Measurements from ENCODE around the gene CCDC116.
A peak's percentile ranks its signal among the peaks of the same experiment; 100 is the strongest.
"Not testable (repeated sequence)": the region's sequence is repeated elsewhere in the genome, so short reads cannot be mapped to it uniquely, and the experiment has no call there.

Gene CCDC116

DNA sequence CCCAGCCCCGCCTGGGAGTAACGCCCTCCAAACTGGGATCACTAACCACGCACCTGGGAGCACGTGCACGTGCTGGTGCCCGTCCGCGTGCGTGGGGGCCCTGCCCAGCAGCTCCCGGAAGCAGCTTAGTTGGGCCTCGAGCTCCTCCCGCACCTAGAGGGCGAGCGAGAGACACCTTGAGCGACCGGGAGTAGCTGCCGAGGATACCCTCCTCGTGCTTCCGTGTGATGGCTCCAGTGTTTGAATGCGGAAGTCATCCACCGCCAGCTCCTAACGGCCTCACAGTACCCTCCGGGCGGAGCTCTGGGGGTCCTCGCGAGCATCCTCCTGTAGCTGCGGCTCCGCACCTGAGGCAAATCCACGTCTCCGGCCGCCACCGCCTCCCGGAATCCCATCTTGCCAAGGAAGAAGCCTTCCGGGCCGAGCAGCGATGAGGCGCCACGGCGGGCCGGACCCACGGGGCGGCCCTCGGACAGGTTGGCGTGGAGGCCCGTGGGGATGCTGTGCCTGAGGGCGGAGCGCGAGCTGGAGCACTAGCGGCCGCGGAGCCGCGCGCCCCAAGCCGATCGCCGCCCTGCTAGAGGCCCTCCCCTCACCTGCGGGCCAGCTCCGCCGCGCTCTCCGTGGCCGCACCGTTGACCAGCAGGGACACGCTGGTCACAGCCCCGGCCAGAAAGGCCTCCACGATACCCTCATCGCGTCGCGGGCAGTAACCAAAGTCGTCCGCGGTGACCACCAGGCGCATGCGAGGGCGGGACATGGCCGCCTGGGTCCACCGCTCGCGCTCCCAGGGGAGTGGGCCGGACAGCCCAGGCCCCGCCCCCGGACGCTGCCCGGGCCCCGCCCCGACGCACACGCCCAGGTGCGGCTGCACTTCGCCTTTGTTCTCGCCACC lies 3.1 kb upstream of the CCDC116 start, which contains the start of gene YDJC:
TSS of gene YDJC (minus strand) at position 768 of the 895 bp plus-strand sequence. CDS start at position 760, 8 bp downstream.
- DNase-seq (ENCODE audit: low read depth in 2 of 2), result peak; percentile 91 to 95

DNA sequence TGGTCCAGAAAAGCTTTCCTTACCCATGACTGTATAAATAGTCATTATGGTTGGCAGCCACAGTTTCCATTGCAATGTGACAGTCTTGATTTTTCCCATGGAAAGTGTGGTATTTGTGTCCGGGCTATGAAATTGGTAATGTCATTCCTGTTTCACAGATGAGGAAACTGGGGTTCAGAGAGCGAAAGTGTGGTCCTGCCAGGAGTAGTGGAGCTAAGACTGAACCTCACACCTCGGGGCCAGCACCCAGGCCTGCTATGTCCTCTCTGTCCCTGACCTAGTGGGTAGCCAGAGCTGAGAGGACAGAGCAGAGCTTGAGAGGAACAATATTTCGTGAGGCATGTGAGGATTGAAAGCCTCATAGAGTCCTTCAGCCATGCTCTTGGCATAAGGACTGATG lies 1.5 kb upstream of the CCDC116 start:
- no peak for DNase-seq (ENCODE audit: low read depth in 2 of 2)

- DNase-seq (ENCODE audit: low read depth in 2 of 2), result no peak
Measured at GRCh38 chr22:21632931-21633330, 371 bp downstream of the CCDC116 start.

DNA sequence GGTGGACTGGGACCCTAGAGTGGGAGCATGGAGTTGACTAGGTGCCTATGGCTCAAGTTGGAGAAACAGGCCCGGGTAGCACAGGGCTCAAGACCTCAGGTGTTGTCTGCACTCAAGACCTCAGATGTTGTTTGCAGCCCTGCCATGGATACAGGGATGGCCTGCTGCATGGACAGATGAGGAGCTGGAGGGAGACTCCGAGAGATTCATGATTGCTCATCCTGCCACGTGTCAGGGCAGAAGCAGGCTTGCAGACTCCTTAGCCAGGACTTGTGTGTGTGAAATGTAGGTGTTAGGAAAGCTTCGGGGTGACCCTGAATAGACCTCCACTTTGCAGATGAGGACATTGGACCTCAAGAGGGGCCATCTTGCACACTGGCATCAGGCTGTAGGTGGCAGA lies 921 bp downstream of the CCDC116 start:
- no peak for DNase-seq (ENCODE audit: low read depth in 2 of 2)

- no peak for DNase-seq (ENCODE audit: low read depth in 2 of 2)
Measured at GRCh38 chr22:21634081-21634480, 1.5 kb downstream of the CCDC116 start.

- DNase-seq (ENCODE audit: low read depth in 2 of 2), result no peak
Measured at GRCh38 chr22:21634844-21635243, 2.3 kb downstream of the CCDC116 start.

- DNase-seq (ENCODE audit: low read depth in 2 of 2), result no peak
Measured at GRCh38 chr22:21635771-21636510, 3.4 kb downstream of the CCDC116 start.

GRCh38 chr22:21636629-21637218 lies 4.2 kb downstream of the CCDC116 start:
- no peak for DNase-seq (ENCODE audit: low read depth in 2 of 2)

DNA sequence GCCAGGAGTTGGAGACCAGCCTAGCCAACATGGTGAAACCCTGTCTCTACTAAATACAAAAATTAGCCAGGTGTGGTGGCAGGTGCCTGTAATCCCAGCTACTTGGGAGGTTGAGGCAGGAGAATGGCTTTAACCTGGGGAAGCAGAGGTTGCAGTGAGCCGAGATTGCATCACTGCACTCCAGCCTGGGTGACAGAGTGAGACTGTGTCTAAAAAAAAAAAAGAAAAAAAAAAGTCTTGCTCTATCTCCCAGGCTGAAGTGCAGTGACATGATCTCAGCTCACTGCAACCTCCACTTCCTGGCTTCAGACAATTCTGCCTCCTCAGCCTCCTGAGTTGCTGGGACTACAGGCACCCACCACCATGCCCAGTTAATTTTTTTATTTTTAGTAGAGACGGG lies 4.9 kb downstream of the CCDC116 start:
- DNase-seq (ENCODE audit: low read depth in 2 of 2), result not testable (repeated sequence)

GRCh38 chr22:21639359-21639758 lies 6.8 kb downstream of the CCDC116 start:
- no peak for DNase-seq (ENCODE audit: low read depth in 2 of 2)

- DNase-seq (ENCODE audit: low read depth in 2 of 2), result no peak
Measured at GRCh38 chr22:21640810-21641209, 8.2 kb downstream of the CCDC116 start.

DNA sequence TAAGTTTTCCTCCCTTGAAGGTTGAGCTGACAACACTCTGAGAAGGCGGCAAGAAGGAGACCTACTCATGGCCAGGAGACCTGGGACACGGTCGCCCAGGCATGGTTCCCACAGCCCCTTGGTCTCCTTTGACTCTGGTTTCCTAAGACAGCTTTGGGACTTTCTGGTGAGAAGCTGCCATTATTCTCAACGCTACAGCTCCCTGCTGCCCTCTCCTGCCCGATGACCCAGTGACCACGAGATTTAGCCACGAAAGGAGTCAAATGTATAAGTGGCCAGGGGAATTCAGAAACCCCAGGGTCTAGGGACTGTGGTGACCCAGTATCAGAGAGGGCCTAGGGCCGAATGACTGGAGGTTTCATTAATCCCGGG lies 8.8 kb downstream of the CCDC116 start:
- no peak for DNase-seq (ENCODE audit: low read depth in 2 of 2)

DNA sequence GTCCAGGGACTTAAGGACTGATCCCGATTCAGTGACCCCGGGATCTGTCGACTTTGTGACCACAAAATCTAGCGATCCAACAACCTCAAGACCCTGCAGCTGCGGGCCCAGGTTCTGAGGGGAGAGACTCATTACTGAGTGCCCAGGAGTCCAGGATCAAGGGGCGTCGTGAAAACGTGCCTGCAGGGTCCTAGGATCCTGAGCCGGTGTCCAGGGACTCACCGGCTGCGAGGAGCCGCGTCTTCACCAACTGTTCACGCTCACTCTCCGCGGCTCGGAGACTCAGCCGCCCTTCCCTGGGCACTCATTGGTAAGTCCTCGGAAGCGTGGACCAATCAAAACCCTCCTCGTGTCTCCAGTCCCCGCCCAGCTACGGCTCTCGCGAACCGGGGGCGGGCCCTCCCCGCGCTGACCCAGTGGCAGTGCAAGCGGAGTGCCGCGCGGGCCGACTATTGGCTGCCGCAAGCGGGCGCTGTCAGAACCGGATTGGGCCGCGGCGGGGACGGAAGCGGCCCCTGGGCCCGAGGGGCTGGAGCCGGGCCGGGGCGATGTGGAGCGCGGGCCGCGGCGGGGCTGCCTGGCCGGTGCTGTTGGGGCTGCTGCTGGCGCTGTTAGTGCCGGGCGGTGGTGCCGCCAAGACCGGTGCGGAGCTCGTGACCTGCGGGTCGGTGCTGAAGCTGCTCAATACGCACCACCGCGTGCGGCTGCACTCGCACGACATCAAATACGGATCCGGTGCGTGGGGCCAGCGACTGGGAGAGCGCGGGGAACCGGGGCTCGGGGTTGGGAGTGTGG lies 9.4 kb downstream of the CCDC116 start, which contains the start of gene SDF2L1:
TSS of gene SDF2L1 (plus strand) at position 514 of the 795 bp plus-strand sequence. CDS start at position 549, 35 bp downstream.
- DNase-seq (ENCODE audit: low read depth in 2 of 2), result peak; percentile 96 to 99

- DNase-seq (ENCODE audit: low read depth in 2 of 2), result peak in 1 of 2 donors; percentile 53
Measured at GRCh38 chr22:21642584-21643448, 10.3 kb downstream of the CCDC116 start.

- no peak for DNase-seq (ENCODE audit: low read depth in 2 of 2)
Measured at GRCh38 chr22:21643533-21644357, 11.2 kb downstream of the CCDC116 start.

- DNase-seq (ENCODE audit: low read depth in 2 of 2), result not testable (repeated sequence)
Measured at GRCh38 chr22:21645513-21645912, 13.0 kb downstream of the CCDC116 start.

DNA sequence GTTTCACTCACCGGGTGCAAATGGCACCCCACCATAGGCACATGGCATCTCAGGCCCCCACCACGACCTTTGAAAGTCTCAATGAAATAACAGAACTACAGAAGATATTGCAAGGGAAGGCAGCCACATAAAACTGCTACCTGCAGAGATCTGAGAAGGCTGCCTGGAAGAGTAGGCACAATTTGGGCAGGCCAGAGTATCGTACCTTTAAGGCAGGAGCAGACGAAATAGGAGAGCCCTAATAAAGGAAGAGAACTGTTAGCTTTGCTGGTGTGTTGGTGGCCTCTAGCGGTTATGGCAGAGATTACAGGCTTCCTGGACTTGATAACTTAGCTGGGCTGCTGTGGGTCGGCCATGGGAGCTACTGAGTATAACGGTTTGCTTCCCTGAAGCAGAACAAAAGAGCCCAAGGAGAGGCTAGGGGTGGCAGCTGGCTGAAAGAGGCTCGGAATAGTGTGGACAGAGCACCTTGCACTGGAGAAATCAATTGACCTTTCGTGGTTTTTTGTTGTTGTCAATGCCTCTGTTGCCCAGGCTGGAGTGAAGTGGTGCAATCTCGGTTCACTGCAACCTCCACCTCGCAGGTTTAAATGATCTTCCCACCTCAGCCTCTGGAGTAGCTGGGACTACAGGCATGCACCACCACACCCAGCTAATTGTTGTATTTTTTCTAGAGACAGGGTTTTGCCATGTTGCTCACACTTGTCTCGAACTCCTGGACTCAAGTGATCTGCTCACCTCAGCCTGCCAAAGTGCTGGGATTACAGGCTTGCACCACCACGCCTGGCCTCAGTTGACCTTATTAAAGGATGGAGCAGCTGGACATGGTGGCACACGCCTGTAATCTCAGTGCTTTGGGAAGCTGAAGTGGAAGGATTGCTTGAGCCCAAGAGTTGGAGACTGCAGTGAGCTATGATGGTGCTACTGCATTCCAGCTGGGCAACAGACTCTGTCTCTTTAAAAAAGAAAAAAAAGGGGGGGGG lies 14.3 kb downstream of the CCDC116 start:
- DNase-seq (ENCODE audit: low read depth in 2 of 2), result peak; percentile 54 to 66

- DNase-seq (ENCODE audit: low read depth in 2 of 2), result no peak
Measured at GRCh38 chr22:21650280-21650679, 17.7 kb downstream of the CCDC116 start.
